ENCODE measurements around the gene ATG4D.

GRCh38 chr19:10587839-10588150 lies 44.1 kb downstream of the ATG4D start:
- no peak for TF ChIP-seq EP300 (IDR thresholded peaks at IDR 0.05; ENCODE audit: low read depth)
- no peak for TF ChIP-seq POLR2AphosphoS5 (IDR thresholded peaks at IDR 0.05)

Measured in transverse colon (tissue), 3 donors.